Measurements from ENCODE around the gene GTPBP10.

Gene GTPBP10

GRCh38 chr7:90433221-90433620 is 86.7 kb downstream of the GTPBP10 start:
- DNase-seq (ENCODE audit: low spot score), result no peak

Data from hepatic stellate cell (primary cell).